ENCODE results near the gene SREBF1. TPM values are rescaled to one million over a fixed set of nuclear protein-coding genes. Genes with fewer than 3 reads are reported as not detected.

The SREBF1 gene
- total RNA-seq, 1 experiment from 2014 or later, result 19.1 TPM

- DNase-seq (ENCODE audit: low read depth), result no peak
These were observed 73.7 kb downstream of the SREBF1 start for GRCh38 chr17:17763136-17763535.

GRCh38 chr17:17762744-17763105 is 74.1 kb downstream of the SREBF1 start:
- DNase-seq (ENCODE audit: low read depth), result no peak

Other genes starting within 250 kb of the SREBF1 start
- gene PEMT, start 245.3 kb downstream of the SREBF1 start, total RNA-seq (2014; rRNA removed; shearing (Covaris generic)), result 61.4 and 72.7 TPM in 2 replicates
- gene RAI1, start 155.5 kb downstream of the SREBF1 start, total RNA-seq (2014; rRNA removed; shearing (Covaris generic)), result 5.2 and 5.9 TPM in 2 replicates
- 13.7 and 14.9 TPM in 2 replicates for gene TOM1L2, start 135.4 kb upstream of the SREBF1 start, total RNA-seq (2014; rRNA removed; shearing (Covaris generic))
- gene DRC3, start 135.9 kb upstream of the SREBF1 start, total RNA-seq (2014; rRNA removed; shearing (Covaris generic)), result 1.1 and 1.5 TPM in 2 replicates
- 20.2 and 21.6 TPM in 2 replicates for gene ATPAF2, start 202.2 kb upstream of the SREBF1 start, total RNA-seq (2014; rRNA removed; shearing (Covaris generic))
- gene GID4, start 202.4 kb upstream of the SREBF1 start, total RNA-seq (2014; rRNA removed; shearing (Covaris generic)), result 2.7 and 5.5 TPM in 2 replicates